ENCODE data around the gene GJB1. TPM values are rescaled to one million over a fixed set of nuclear protein-coding genes. Genes with fewer than 3 reads are reported as not detected.

GJB1 gene
- total RNA-seq, 1 experiment from 2014 or later = not detected

- Histone ChIP-seq H3K9me3 (ENCODE audit: control insufficient read depth, low read depth, low read length) (peaks cover 17% of the 10 kb centered on the region), H3K56ac (ENCODE audit: insufficient read length, low read depth, low read length) (no peak overlapping the region), H3K23ac (ENCODE audit: insufficient read length, low read depth, low read length) (no peak overlapping the region), H3K18ac (ENCODE audit: insufficient read length, low read depth, low read length) (no peak overlapping the region), H2AK5ac (ENCODE audit: insufficient read length, low read length) (no peak overlapping the region), H2BK120ac (ENCODE audit: low read depth, low read length, poor library complexity, severe bottlenecking) (no peak overlapping the region), H3K14ac (ENCODE audit: insufficient read depth, low read length) (no peak overlapping the region), H2AFZ (ENCODE audit: low read length) (no peak overlapping the region), H3K27me3 (ENCODE audit: insufficient read depth, low read length) (no peaks in the 10 kb centered on the region), H2BK15ac (ENCODE audit: low read depth, low read length) (no peak overlapping the region), H2BK20ac (ENCODE audit: low read depth, low read length, poor library complexity, severe bottlenecking) (no peak overlapping the region), H3K4me1 (ENCODE audit: insufficient read depth, low read length) (no peaks in the 10 kb centered on the region), H2BK5ac (ENCODE audit: insufficient read length, low read length) (no peak overlapping the region), H3K27ac (ENCODE audit: insufficient read length, low read depth, low read length) (no peak overlapping the region), H3K79me2 (ENCODE audit: insufficient read depth, low read length) (no peaks in the 10 kb centered on the region), H3T11ph (ENCODE audit: low read length) (no peak overlapping the region), H3K4me2 (ENCODE audit: insufficient read depth, insufficient read length, low read length) (no peak overlapping the region), H3K23me2 (ENCODE audit: insufficient read length, low read depth, low read length, poor library complexity, severe bottlenecking) (no peaks in the 10 kb centered on the region), H4K91ac (ENCODE audit: insufficient read length, low read depth, low read length) (no peak overlapping the region), H2BK12ac (ENCODE audit: insufficient read length, low read depth, low read length) (no peak overlapping the region), H4K20me1 (ENCODE audit: control insufficient read depth, insufficient read depth, insufficient read length) (no peaks in the 10 kb centered on the region), H4K8ac (replicated peaks; ENCODE audit: insufficient read length, low read depth, low read length) (no peak overlapping the region), H3K4ac (ENCODE audit: low read depth, low read length) (no peak overlapping the region), H3K79me1 (ENCODE audit: insufficient read depth, low read depth, low read length, poor library complexity, severe bottlenecking) (no peaks in the 10 kb centered on the region), H4K5ac (ENCODE audit: insufficient read length, low read depth, low read length) (no peak overlapping the region), H3K9ac (ENCODE audit: extremely low read depth, insufficient read length, low read length) (no peak overlapping the region)
- no peak for TF ChIP-seq CTCF (conservative IDR thresholded peaks at IDR 0.05)
- no peak for DNase-seq
- H3K4me3 Mint-ChIP-seq = no peak overlapping the region
- H3K4me1 Mint-ChIP-seq = peaks cover 9 to 29% of the 10 kb centered on the region in 2 experiments
- H3K27me3 Mint-ChIP-seq (ENCODE audit: low read depth) = peaks cover 4% of the 10 kb centered on the region
- peaks cover 64 to 71% of the 10 kb centered on the region in 2 experiments for H3K9me3 Mint-ChIP-seq
- peaks cover 0 to 1% (median under 1%) of the 10 kb centered on the region in 3 experiments; a peak in 4 of 7 replicates for H3K36me3 Mint-ChIP-seq (ENCODE audit: insufficient read depth in 1 of 3, low read depth in 3 of 3)
- H3K27ac Mint-ChIP-seq = no peak overlapping the region
- WGBS (ENCODE audit: extremely low coverage, insufficient read length, low lambda C conversion rate) = no CpG with 5 or more reads among the region's 6 CpGs
Observed at GRCh38 chrX:71217298-71217697, 5.7 kb upstream of the GJB1 start.

Measured in H9 (cell line).